ENCODE results near the gene MXRA7.

The MXRA7 gene

GRCh38 chr17:76681222-76682137 is 29.3 kb downstream of the MXRA7 start:
- Histone ChIP-seq H3K9me3 (ENCODE audit: insufficient read depth, low read length) (no peaks in the 10 kb centered on the region), H3K9ac (ENCODE audit: low read length) (no peak overlapping the region), H3K36me3 (replicated peaks; ENCODE audit: low read depth, low read length) (no peaks in the 10 kb centered on the region), H3K27ac (ENCODE audit: low read length) (no peak overlapping the region), H4K20me1 (ENCODE audit: insufficient read depth, low read length) (no peaks in the 10 kb centered on the region), H3K79me2 (ENCODE audit: low read length) (no peaks in the 10 kb centered on the region), H3K27me3 (ENCODE audit: low read depth, low read length) (no peaks in the 10 kb centered on the region), H3K4me2 (ENCODE audit: low read length) (no peak overlapping the region), H2AFZ (ENCODE audit: low read depth, low read length) (no peak overlapping the region), H3K4me3 (ENCODE audit: low read length) (no peak overlapping the region), H3K4me1 (ENCODE audit: low read length) (no peaks in the 10 kb centered on the region)
- no peak for TF ChIP-seq EZH2phosphoT487 (IDR thresholded peaks at IDR 0.05; ENCODE audit: low read depth)
- peak; percentile 87 for TF ChIP-seq CTCF (IDR thresholded peaks at IDR 0.05; ENCODE audit: low read depth, low read length)

- Histone ChIP-seq H3K4me1 (ENCODE audit: low read length) (no peaks in the 10 kb centered on the region), H3K4me3 (ENCODE audit: low read length) (no peak overlapping the region), H2AFZ (ENCODE audit: low read depth, low read length) (no peak overlapping the region), H3K79me2 (ENCODE audit: low read length) (no peaks in the 10 kb centered on the region), H3K36me3 (replicated peaks; ENCODE audit: low read depth, low read length) (no peaks in the 10 kb centered on the region), H3K27ac (ENCODE audit: low read length) (no peak overlapping the region), H3K27me3 (ENCODE audit: low read depth, low read length) (no peaks in the 10 kb centered on the region), H4K20me1 (ENCODE audit: insufficient read depth, low read length) (no peaks in the 10 kb centered on the region), H3K9me3 (ENCODE audit: insufficient read depth, low read length) (no peaks in the 10 kb centered on the region), H3K9ac (ENCODE audit: low read length) (no peak overlapping the region), H3K4me2 (ENCODE audit: low read length) (no peak overlapping the region)
- TF ChIP-seq EZH2phosphoT487 (IDR thresholded peaks at IDR 0.05; ENCODE audit: low read depth), result no peak
- TF ChIP-seq CTCF (IDR thresholded peaks at IDR 0.05; ENCODE audit: low read depth, low read length), result no peak
Observed at GRCh38 chr17:76679239-76679638, 31.5 kb downstream of the MXRA7 start.

- Histone ChIP-seq H2AFZ (ENCODE audit: low read depth, low read length) (no peak overlapping the region), H4K20me1 (ENCODE audit: insufficient read depth, low read length) (no peaks in the 10 kb centered on the region), H3K4me3 (ENCODE audit: low read length) (no peak overlapping the region), H3K4me2 (ENCODE audit: low read length) (no peak overlapping the region), H3K4me1 (ENCODE audit: low read length) (no peaks in the 10 kb centered on the region), H3K9ac (ENCODE audit: low read length) (no peak overlapping the region), H3K27ac (ENCODE audit: low read length) (no peak overlapping the region), H3K36me3 (replicated peaks; ENCODE audit: low read depth, low read length) (no peaks in the 10 kb centered on the region), H3K79me2 (ENCODE audit: low read length) (no peaks in the 10 kb centered on the region), H3K9me3 (ENCODE audit: insufficient read depth, low read length) (no peaks in the 10 kb centered on the region), H3K27me3 (ENCODE audit: low read depth, low read length) (no peaks in the 10 kb centered on the region)
- no peak for TF ChIP-seq CTCF (IDR thresholded peaks at IDR 0.05; ENCODE audit: low read depth, low read length)
- no peak for TF ChIP-seq EZH2phosphoT487 (IDR thresholded peaks at IDR 0.05; ENCODE audit: low read depth)
Observed at GRCh38 chr17:76678330-76678729, 32.4 kb downstream of the MXRA7 start.

GRCh38 chr17:76677406-76677805 is 33.4 kb downstream of the MXRA7 start:
- no peak overlapping the region for H3K9ac ChIP-seq (ENCODE audit: low read length)
- no peak overlapping the region for H3K4me3 ChIP-seq (ENCODE audit: low read length)
- no peak overlapping the region for H3K27ac ChIP-seq (ENCODE audit: low read length)
- H3K9me3 ChIP-seq (ENCODE audit: insufficient read depth, low read length), result no peaks in the 10 kb centered on the region
- no peak overlapping the region for H2AFZ ChIP-seq (ENCODE audit: low read depth, low read length)
- 0 out of 2 replicates have a peak, but pooled peaks cover under 1% of the 10 kb centered on the region for H3K79me2 ChIP-seq (ENCODE audit: low read length)
- H3K27me3 ChIP-seq (ENCODE audit: low read depth, low read length), result no peaks in the 10 kb centered on the region
- H3K36me3 ChIP-seq (replicated peaks; ENCODE audit: low read depth, low read length), result no peaks in the 10 kb centered on the region
- peaks cover 4% of the 10 kb centered on the region for H3K4me1 ChIP-seq (ENCODE audit: low read length)
- TF ChIP-seq CTCF (IDR thresholded peaks at IDR 0.05; ENCODE audit: low read depth, low read length) (no peak), EZH2phosphoT487 (IDR thresholded peaks at IDR 0.05; ENCODE audit: low read depth) (no peak)
- no peak overlapping the region for H3K4me2 ChIP-seq (ENCODE audit: low read length)
- H4K20me1 ChIP-seq (ENCODE audit: insufficient read depth, low read length), result no peaks in the 10 kb centered on the region

Data from OCI-LY3 (cell line).